Measurements from ENCODE around the gene LYPD6B.

LYPD6B gene

GRCh38 chr2:149075105-149075504, 36.6 kb downstream of the LYPD6B start:
- no peak for DNase-seq (ENCODE audit: low read depth)
- H3K4me3 ChIP-seq (ENCODE audit: low read length) = no peak overlapping the region
- TF ChIP-seq CTCF (conservative IDR thresholded peaks at IDR 0.05; ENCODE audit: low read length) = no peak

- H3K4me3 ChIP-seq (ENCODE audit: low read length) = no peak overlapping the region
- TF ChIP-seq CTCF (conservative IDR thresholded peaks at IDR 0.05; ENCODE audit: low read length) = no peak
- DNase-seq (ENCODE audit: low read depth) = no peak
Observed at GRCh38 chr2:149075853-149076252, 37.4 kb downstream of the LYPD6B start.

- no peak overlapping the region for H3K4me3 ChIP-seq (ENCODE audit: low read length)
- TF ChIP-seq CTCF (conservative IDR thresholded peaks at IDR 0.05; ENCODE audit: low read length) = no peak
- no peak for DNase-seq (ENCODE audit: low read depth)
Observed at GRCh38 chr2:149076863-149077412, 38.4 kb downstream of the LYPD6B start.

GRCh38 chr2:149077861-149078260, 39.4 kb downstream of the LYPD6B start:
- no peak for DNase-seq (ENCODE audit: low read depth)
- no peak overlapping the region for H3K4me3 ChIP-seq (ENCODE audit: low read length)
- no peak for TF ChIP-seq CTCF (conservative IDR thresholded peaks at IDR 0.05; ENCODE audit: low read length)

- no peak overlapping the region for H3K4me3 ChIP-seq (ENCODE audit: low read length)
- no peak for TF ChIP-seq CTCF (conservative IDR thresholded peaks at IDR 0.05; ENCODE audit: low read length)
- peak; percentile 50 for DNase-seq (ENCODE audit: low read depth)
Observed at GRCh38 chr2:149080099-149080498, 41.6 kb downstream of the LYPD6B start.

GRCh38 chr2:149080971-149081370, 42.5 kb downstream of the LYPD6B start:
- no peak for TF ChIP-seq CTCF (conservative IDR thresholded peaks at IDR 0.05; ENCODE audit: low read length)
- H3K4me3 ChIP-seq (ENCODE audit: low read length) = no peak overlapping the region
- no peak for DNase-seq (ENCODE audit: low read depth)

- no peak for DNase-seq (ENCODE audit: low read depth)
- H3K4me3 ChIP-seq (ENCODE audit: low read length) = no peak overlapping the region
- TF ChIP-seq CTCF (conservative IDR thresholded peaks at IDR 0.05; ENCODE audit: low read length) = no peak
Observed at GRCh38 chr2:149082079-149082478, 43.6 kb downstream of the LYPD6B start.

All from AG10803 (cell line).